NCI-H526 treated with DMSO at 0.1 percent for 48 hours (cell line): ENCODE results near the gene TNFRSF25.
"Not testable (repeated sequence)": the region's sequence is repeated elsewhere in the genome, so short reads cannot be mapped to it uniquely, and the experiment has no call there.

Source experiments
- DNase-seq: peaks from one replicate; lab custom pipeline; 2025; lab: John Stamatoyannopoulos, UW

TNFRSF25 gene

GRCh38 chr1:6468729-6469461, 2.9 kb upstream of the TNFRSF25 start:
- no peak for DNase-seq

- no peak for DNase-seq
Observed at GRCh38 chr1:6467744-6468688, 2.0 kb upstream of the TNFRSF25 start.

GRCh38 chr1:6467224-6467623, 1.3 kb upstream of the TNFRSF25 start:
- no peak for DNase-seq

GRCh38 chr1:6466751-6467150, 778 bp upstream of the TNFRSF25 start:
- DNase-seq, result no peak

- peak; percentile 33 for DNase-seq
Observed at GRCh38 chr1:6465461-6466005, 440 bp downstream of the TNFRSF25 start.

GRCh38 chr1:6464915-6465314, 1.1 kb downstream of the TNFRSF25 start:
- DNase-seq, result no peak

- peak; percentile 46 for DNase-seq
Observed at GRCh38 chr1:6464514-6464836, 1.5 kb downstream of the TNFRSF25 start.

- no peak for DNase-seq
Observed at GRCh38 chr1:6463120-6463412, 2.9 kb downstream of the TNFRSF25 start.

- DNase-seq, result no peak
Observed at GRCh38 chr1:6462412-6463119, 3.4 kb downstream of the TNFRSF25 start.

GRCh38 chr1:6461538-6462411, 4.2 kb downstream of the TNFRSF25 start:
- no peak for DNase-seq

GRCh38 chr1:6461051-6461530, 4.9 kb downstream of the TNFRSF25 start:
- DNase-seq, result peak; percentile 58

GRCh38 chr1:6460301-6461050, 5.5 kb downstream of the TNFRSF25 start:
- DNase-seq, result peak; percentile 97

- DNase-seq, result peak; percentile 91
Observed at GRCh38 chr1:6459850-6460265, 6.1 kb downstream of the TNFRSF25 start.

GRCh38 chr1:6456800-6457466, 9.0 kb downstream of the TNFRSF25 start:
- DNase-seq, result no peak

- not testable (repeated sequence) for DNase-seq
Observed at GRCh38 chr1:6455752-6456520, 10.0 kb downstream of the TNFRSF25 start.

- no peak for DNase-seq
Observed at GRCh38 chr1:6454856-6455751, 10.9 kb downstream of the TNFRSF25 start.

- not testable (repeated sequence) for DNase-seq
Observed at GRCh38 chr1:6453895-6454855, 11.8 kb downstream of the TNFRSF25 start.
